NCI-H748 (cell line): ENCODE results near the gene EARS2.
"Not testable (repeated sequence)": the region's sequence is repeated elsewhere in the genome, so short reads cannot be mapped to it uniquely, and the experiment has no call there.

ENCODE experiments used
- DNase-seq: peaks from one replicate; lab custom pipeline; 2025; ENCODE audit not compliant: unreplicated experiment; lab: John Stamatoyannopoulos, UW

Gene EARS2

DNA sequence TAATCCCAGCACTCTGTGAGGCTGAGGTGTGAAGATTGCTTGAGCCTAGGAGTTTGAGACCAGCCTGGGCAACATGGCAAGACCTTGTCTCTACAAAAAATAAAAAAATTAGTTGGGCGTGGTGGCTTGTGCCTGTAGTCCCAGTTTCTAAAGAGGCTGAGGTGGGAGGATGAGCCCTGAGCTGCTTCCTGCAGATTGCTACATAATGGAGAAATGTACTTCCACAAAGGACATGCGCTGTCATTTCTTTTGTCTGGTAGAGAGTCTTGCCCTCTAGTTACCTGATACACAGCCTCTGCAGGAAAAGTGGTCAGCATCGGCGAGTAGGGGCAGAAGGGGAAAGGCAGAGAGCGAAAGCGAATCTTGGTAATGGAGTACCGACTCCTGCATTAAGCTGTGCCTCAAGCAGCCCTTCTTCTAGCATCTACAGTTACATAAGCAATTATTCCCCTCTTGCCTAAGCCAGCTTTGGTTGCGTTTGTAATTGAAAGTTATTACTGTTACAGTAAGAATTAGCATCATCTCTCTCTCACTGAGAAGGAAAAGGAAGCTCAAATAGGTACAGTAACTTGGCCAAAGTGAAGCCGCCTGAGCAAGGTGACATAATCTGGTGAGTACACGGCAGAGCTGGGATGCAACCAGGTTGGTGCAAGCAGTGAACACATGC, 28.4 kb downstream of the EARS2 start:
- DNase-seq = no peak

DNA sequence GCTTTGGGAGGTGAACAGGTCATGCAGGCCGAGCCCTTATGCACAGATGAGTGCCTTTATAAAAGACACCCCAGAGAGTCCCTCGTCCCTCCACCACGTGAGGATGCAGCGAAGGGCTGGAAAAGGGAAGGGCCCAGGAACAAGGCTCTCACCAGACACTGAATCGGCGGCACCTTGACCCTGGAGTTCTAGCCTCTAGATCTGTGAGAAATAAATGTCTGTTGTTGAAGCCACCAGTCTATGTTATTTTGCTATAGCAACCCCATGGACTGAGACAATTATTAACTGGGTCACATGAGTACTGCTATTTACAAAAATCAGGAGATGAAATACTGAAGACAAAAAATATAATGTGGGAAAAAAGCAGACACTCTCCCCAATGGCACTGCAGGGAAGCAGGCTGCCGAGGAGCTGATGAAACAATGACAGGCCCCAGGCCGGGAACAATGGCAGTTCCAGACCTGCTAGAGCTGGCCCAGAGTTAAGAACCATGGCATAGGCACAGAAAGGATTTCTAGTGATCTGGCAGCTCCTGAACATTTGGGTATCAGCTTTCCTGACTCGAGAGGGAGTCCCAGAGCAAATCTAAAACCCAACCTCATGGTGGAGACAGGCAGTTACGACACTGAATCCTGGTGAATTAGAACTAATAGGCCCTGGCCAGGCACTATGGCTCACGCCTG, 29.0 kb downstream of the EARS2 start:
- no peak for DNase-seq

DNA sequence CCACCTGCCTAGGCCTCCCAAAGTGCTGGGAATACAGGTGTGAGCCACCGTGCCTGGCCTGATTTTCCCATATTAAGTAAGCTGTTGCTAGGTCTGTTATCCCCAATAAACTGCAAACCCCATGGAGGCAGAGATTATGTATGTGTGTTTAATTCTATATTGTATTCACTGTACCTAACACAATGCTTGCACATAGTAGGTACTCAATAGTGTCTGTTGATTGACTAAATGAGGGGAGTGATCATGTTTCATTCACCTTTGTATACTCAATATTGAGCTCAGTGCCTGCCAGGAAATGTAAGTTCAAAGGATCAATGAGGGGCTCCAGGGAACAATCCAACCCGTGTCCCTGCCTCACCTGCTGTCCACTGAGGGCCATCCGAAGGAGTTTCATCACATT, 32.3 kb downstream of the EARS2 start:
- no peak for DNase-seq

DNA sequence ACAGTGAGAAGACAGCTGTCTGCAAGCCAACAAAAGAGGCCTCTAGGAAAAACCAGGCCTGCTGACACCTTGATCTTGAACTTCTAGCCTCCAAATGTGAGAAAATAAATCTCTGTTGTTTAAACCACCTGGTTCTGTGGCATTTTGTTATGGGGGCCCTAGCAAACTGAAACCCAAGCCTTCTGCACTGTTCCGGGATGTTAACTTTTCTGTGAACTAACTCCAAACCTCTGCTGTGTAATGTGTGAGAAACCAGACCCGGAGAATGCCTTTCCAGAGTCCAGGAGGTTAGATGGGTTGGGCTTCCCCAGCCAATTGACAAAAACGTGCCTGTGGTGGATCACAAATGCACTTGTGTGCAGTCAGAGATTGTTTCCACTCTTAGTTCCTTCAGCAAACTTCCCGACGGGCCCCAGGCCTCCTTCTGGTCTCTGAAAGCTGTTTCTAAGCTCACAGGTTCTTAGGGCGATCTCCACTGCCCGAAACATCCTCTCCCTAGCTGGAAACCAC, 33.2 kb downstream of the EARS2 start:
- no peak for DNase-seq

DNA sequence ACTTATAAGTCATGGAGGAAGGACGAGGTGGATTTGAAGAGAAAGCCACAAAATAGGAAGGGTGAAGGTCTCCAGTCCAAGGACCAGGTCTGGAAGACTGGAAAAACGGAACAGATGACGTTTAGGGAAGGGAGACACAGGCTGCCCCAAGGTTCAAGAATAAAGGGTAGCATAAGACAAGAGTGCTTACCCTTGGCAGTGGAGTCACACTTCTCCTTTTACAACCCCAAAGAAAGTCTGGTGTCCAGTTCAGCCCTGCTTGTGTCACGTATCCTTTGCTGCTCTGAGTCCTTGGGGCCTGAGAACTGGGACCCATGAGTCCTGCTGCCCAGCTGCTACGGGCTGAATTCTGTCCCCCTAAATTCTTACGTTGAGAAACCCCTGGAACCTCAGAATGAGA, 33.8 kb downstream of the EARS2 start:
- no peak for DNase-seq

DNA sequence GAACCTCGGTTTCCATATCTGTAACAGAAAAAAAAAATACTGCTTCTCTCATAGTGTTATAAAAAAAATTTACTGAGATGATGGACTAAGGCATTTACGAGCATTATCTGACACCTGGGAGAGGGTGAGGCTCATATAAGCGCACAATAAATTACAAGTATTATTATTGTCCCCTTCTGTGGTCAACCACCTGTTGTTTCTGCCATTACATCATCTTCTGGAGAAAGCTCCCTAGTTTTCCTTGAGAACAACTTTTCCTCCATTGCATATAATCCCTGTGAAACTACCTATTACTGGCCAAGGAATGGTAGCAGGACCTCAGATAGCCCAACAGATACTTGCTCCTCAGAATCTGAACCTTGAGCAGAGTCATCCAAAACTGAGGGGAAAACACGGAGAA, 35.2 kb downstream of the EARS2 start:
- DNase-seq = no peak

DNA sequence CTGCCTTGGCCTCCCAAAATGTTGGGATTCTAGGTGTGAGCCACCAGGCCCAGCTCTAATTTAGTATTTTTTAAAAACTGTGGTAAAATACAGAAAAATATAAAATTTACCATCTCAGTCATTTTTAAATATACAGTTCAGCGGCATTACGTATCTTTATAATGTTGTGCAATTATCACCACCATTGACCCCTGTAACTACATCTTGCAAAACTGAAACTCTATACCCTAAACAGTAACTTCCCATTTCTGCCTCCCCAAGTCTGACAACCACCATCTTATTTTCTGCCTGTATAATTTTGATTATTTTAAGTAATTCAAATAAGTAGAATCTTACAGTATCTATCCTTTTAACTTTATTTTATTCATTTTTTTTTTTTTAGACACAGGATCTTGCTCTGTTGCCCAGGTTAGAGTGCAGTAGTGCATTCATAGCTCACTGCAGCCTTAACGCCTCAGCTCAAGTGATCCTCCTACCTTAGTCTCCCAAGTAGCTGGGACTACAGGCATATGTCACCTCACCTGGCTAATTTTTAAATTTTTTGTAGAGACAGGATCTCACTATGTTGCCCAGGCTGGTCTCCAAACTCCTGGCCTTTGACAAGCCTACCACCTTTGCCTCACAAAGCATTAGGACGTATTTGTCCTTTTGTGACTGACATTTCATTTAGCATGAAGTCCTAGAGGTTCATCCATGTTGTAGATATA, 36.0 kb downstream of the EARS2 start:
- DNase-seq = no peak

DNA sequence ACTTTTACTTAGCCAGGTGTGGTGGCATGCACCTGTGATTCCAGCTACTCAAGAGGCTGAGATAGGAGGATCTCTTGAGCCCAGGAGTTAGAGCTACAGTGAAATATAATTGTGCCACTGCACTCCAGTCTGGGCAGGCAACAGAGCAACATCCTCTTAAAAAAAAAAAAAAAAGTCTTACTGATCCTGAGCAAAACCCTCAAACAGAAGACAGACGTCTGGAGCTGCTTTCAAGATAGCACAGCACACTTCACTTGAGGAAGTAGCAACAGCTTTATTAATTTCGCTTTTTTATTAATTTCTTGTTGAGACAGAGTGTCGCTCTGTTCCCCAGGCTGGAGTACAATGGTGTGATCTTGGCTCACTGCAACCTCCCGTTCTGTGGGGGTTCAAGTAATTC, 36.6 kb downstream of the EARS2 start:
- DNase-seq = no peak

DNA sequence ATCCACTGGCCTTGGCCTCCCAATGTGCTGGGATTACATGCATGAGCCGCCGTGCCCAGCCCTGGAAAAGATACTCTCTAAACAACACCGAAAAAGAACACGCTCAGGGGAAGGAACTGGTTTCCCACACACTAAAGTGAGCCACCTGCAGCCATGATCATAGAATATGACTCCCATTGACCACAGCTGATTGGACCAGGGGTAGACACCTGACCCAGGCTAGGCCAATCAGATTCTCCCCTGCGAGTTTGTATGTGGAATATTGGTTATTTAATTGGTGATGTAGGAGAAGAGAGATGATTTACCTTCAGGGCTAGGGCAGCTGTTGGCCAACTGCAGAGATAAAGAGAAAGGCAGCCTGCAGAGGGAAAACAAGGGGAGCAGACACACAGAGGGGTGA, 37.9 kb downstream of the EARS2 start:
- no peak for DNase-seq

DNA sequence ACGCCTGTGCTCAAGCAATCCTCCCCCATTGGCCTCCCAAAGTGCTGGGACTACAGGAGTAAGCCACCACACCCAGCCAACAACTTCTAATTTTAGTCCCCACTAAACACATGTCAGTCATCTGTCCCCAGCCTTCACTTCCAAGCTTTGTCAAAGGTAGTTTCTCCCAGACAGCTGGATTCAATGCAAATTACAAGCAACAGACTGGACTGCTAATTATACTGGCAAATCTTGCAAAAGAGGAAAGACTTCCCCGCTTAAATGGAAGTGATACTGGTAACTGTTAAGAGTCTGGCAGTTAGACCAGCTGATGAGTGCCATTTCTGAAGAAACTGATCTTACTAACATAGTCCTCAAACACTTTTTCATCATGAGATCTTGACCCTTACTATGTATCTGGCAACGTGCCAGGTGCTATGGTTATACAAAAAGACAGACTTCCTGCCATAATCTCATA, 38.7 kb downstream of the EARS2 start:
- DNase-seq = no peak

DNA sequence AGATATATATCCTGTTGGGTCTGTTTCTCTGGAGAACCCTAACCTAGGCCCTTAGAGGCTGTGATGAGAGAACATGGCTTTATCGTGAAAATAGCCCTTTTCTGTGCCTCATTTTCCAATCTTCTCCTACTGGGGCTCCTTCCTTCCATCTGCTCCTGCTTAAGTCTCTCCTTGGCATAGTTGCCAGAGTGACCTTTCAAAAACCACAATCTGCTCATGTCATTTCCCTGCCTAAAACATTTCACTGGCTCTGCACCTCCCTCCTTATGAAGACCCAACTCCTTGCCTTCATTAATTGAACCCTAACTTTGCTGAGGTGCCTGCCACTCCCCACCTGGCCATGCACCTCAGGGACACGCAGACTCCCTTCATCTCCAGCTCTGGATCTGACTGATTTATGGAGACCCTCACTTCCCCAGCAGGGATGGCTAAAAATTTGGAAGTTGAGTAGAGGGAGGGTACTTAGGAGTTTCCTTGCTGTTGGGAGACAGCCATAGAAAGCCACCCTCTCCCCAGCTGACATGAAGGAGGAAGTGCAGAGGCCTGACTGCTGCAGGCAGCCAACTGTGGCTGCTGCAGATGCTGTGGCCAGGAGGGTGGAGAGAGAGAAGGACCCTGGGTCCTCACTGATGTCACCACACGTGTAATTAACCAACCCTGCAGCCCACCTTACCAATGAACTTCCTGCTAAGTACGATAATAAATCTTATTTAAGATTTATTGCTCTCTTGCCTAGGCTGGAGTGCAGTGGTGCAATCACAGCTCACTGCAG, 40.6 kb downstream of the EARS2 start:
- no peak for DNase-seq

DNA sequence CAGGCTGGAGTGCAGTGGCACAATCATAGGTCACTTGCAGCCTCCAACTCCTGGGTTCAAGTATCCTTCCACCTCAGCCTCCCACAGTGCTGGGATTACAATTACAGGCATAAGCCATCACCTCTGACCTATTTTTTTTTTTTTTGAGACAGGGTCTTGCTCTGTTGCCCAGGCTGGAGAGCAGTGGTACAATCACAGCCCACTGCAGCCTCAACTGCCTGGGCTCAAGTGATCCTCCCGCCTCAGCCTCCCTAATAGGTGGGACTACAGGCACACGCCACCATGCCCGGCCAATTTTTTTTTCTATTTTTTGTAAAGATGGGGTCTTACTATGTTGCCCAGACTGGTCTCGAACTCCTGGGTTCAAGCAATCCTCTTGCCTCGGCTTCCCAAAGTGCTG, 41.3 kb downstream of the EARS2 start:
- no peak for DNase-seq

DNA sequence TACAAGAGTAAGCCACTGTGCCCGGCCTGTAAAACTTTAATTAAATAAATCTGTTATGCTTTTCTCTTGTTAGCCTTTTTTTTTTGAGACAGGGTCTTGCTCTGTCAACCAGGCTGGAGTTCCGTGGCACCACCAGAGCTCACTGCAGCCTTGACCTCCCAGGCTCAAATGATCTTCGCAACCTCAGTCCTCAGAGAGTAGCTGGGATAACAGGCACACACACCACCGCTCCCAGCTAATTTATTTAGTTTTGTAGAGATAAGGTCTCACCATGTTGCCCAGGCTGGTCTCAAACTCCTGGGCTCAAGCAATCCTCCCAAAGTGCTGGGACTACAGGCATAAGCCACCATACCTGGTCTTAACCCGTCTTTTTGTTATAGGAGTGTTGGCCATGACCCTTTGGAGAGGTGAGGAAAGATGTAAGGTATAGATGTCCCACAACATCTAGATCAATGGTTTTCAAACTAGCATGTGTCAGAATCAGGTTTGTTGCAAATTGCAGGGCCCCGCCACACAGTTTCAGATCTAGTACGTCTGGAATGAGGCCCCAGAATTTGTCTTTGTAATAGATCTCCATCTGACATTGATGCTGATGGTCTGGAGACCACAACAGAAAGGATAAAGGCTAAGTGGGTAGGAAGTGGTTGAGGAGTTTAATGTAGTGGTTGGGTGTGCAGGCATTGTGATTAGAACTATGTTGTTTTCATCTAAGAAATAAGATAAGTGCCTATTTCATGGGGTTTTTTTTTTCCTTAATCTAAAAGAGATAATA, 42.6 kb downstream of the EARS2 start:
- no peak for DNase-seq

DNA sequence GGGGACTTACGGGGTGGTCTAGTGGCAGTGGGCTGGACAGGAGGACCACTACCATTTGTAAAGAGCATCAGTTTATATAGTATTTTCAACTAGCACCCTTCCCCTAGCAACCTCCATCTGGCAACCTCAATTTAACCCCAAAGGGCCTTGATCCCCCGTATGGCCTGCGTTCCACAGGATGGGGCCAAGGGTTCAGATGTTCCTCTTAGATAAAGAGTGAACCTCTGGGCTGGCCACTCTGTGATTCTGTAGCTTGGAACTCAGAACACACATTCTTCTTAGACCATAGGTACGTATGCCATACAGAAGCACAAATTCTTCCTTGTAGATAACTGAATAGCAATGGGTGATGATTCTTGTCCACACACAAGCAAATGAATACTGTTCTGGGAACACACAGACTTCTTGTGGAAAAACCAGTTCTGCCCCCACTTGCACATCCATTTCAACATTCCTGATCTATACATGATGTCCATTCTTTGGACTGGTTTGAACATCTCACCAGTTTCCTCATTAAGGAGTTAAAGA, 44.9 kb downstream of the EARS2 start:
- DNase-seq = no peak

DNA sequence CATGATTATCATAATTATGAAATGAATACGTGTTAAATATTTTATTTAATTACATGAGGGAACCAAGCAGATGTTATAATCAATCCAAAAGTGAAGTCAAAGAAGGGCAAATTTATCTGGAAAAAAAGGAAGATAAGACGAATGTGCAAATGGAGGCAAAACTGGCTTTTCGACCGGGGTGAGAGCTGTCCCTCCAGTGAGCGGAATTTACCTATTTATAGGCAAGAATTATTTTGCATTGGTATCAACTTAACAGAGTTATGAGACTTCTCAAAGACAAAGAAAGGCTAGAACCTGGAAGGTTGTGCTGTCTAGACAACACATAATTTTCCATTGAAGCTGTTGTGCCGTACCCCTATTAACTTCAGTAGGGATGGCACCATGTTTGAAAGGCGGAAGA, 45.4 kb downstream of the EARS2 start:
- no peak for DNase-seq

DNA sequence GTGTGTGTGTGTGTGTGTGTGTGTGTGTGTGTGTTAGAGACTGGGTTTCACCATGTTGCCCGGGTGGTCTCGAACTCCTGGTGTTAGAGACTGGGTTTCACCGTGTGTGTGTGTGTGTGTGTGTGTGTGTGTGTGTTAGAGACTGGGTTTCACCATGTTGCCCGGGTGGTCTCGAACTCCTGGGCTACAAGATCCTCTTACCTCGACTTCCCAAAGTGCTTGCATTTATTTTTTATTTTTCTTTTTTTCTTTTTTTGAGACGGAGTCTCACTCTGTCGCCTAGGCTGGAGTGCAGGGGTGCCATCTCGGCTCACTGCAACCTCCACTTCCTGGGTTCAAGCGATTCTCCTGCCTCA, 46.3 kb downstream of the EARS2 start:
- DNase-seq = not testable (repeated sequence)

DNA sequence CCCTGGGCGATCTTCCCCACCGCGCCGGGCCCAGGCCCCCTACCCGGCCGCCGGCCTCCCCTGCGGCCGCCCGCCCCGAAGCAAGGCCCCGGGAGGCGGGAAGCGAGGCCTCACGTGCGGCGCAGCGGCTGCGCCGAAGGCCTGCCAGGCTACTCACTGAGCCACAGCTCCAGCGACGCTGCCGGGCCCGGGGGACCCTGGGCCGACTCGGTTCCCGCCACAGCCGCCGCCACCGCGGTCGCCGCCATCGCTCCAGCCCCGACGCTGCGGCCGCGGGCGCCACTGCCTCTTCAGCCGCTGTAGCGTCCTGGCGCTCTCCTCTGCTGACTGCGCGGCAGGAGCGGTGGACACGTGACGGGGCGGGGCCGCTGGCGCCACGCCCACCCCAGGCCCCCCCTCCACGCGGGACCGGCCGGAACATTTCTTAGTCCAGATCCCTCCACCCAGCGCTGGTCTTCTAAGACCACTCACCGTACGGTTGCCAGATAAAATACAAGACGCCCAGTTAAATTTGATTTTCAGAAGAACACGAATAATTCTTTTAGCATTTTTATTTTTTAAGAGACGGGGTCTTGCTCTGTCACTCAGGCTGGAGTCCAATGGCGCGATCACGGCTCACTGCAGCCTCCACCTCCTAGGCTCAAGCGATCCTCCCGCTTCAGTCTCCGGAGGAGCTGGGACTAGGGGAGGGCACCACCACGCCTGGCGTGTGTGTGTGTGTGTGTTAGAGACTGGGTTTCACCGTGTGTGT, 46.8 kb downstream of the EARS2 start, which contains the start of gene GGA2:
Gene GGA2, minus strand, starts transcription at position 331 of the 751 bp plus-strand sequence. Its CDS starts 83 bp downstream, at position 248.
- peak; percentile 77 for DNase-seq

DNA sequence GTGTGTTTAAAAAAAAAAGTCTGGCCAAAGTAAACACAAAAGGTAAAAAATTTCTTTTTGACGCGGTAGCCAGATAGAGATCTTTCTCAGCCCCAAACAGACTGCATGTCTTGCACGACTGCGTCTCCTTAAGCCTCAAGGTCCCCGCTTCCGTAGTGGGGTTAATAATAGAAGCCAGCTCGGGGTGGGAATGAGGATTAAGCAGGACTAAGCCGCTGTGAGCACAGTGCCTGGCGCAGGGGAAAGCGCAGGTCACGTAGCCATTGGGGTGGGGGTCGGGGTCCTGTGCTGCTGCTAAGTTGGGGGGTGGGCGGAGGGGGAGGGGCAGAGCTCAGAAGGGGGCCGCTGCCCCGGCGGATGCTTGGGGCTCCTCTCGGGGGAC, 47.4 kb downstream of the EARS2 start:
- peak; percentile 44 for DNase-seq

DNA sequence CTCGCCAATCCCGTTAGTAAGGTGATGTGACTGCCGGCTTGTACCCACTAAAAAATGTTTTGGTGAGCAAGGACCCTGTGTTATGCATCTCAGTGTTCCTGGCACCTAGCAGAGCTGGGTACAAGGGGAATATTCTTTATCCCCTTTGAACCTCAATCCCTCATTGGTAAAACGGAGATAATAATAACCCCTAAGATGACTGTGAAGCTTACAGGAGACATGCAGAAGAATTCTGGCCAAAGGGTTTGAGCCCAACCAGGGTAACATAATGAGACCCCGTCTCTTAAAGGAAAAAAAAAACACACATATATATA, 47.8 kb downstream of the EARS2 start:
- no peak for DNase-seq
